Measurements from ENCODE around the gene INPP4A. TPM values are rescaled to one million over a fixed set of nuclear protein-coding genes. Genes with fewer than 3 reads are reported as not detected.

INPP4A gene
- total and polyA plus RNA-seq, 8 donors, result 4.0 to 13.4 (median 7.3) TPM

DNA sequence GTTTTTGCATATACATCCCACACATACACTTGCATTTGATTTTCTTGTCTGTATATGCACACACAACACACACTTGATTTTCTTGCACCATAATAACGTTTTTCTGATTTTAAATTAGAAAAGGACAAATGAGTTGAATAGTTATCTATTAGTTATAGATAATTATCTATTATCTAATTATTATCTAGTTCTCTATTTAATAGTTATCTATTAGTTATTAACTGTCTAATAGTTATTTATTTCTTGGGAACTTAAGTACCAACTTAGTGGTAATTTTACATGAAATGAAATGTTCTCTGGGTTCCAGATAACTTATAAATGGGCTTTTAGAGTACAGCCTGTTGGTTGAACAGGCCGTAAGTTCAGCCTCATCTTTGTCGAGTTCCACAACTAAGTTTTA, 23.0 kb downstream of the INPP4A start:
- H3K36me3 ChIP-seq, result no peaks in the 10 kb centered on the region
- FAIRE-seq (no peak), DNase-seq (no peak), ATAC-seq (no peak)
- H3K9me3 ChIP-seq, result no peaks in the 10 kb centered on the region
- no peak overlapping the region for H3K27ac ChIP-seq
- H3K4me1 ChIP-seq, result peaks cover 0 to 22% (median 5%) of the 10 kb centered on the region in 3 donors
- intact Hi-C loops (cut with DNase I), result no loop called here
- H3K27me3 ChIP-seq, result no peaks in the 10 kb centered on the region
- no peak overlapping the region for H3K4me3 ChIP-seq
- WGBS, 2 donors, result 81 to 84% methylated on average over 3 of the region's 3 CpGs
- no peak for TF ChIP-seq CTCF (IDR thresholded peaks at IDR 0.05)

- FAIRE-seq (no peak), DNase-seq (peak in 1 of 6 donors; percentile 12), ATAC-seq (no peak)
- Histone ChIP-seq H3K9me3 (no peaks in the 10 kb centered on the region), H3K27ac (no peak overlapping the region), H3K27me3 (no peaks in the 10 kb centered on the region), H3K36me3 (no peaks in the 10 kb centered on the region), H3K4me3 (no peak overlapping the region), H3K4me1 (peaks cover 0 to 22% (median 5%) of the 10 kb centered on the region in 3 donors)
- 91 to 96% methylated on average over 5 of the region's 5 CpGs for WGBS, 2 donors
- intact Hi-C loops (cut with DNase I), result no loop called here
- TF ChIP-seq CTCF (IDR thresholded peaks at IDR 0.05), result no peak
Observed at GRCh38 chr2:98468621-98469236, 24.1 kb downstream of the INPP4A start.

- FAIRE-seq, result no peak
- no peaks in the 10 kb centered on the region for H3K27me3 ChIP-seq
- WGBS, 2 donors, result 96 to 99% methylated on average over 11 of the region's 11 CpGs
- peak in 1 of 4 donors; percentile 7 for ATAC-seq
- peaks cover 0 to 22% (median 5%) of the 10 kb centered on the region in 3 donors for H3K4me1 ChIP-seq
- no peak overlapping the region for H3K4me3 ChIP-seq
- intact Hi-C loops (cut with DNase I), result no loop called here
- no peaks in the 10 kb centered on the region for H3K9me3 ChIP-seq
- no peak overlapping the region for H3K27ac ChIP-seq
- H3K36me3 ChIP-seq, result no peaks in the 10 kb centered on the region
- DNase-seq, result no peak
- no peak for TF ChIP-seq CTCF (IDR thresholded peaks at IDR 0.05)
Observed at GRCh38 chr2:98469862-98470544, 25.3 kb downstream of the INPP4A start.

DNA sequence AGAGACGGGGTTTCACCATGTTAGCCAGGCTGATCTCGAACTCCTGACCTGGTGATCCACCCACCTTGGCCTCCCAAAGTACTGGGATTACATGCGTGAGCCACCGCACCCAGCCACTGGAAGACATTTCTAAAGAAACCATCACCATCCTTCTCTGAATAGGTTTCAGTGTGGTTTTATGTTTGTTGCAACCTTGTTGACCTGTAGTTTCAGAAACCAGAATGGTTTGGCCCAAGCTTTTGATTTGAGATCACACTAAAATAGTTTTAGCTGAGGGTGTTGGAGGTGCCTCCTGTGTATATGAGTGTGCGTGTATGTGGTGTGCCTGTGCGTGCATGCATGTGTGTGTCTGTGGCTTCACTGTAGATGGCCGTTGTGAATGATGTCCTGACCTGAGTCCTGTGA, 26.2 kb downstream of the INPP4A start:
- intact Hi-C loops (cut with DNase I), result no loop called here
- Histone ChIP-seq H3K27ac (no peak overlapping the region), H3K27me3 (no peaks in the 10 kb centered on the region), H3K36me3 (no peaks in the 10 kb centered on the region), H3K9me3 (no peaks in the 10 kb centered on the region), H3K4me1 (peaks cover 2 to 17% (median 9%) of the 10 kb centered on the region in 3 donors), H3K4me3 (no peak overlapping the region)
- WGBS, 2 donors, result 89 to 92% methylated on average over 7 of the region's 7 CpGs
- DNase-seq (no peak), FAIRE-seq (no peak), ATAC-seq (no peak)
- no peak for TF ChIP-seq CTCF (IDR thresholded peaks at IDR 0.05)

Data from pancreas (tissue), 10 donors.